Vagina (tissue), 2 donors: ENCODE results near the gene MAP2K5.

Experiments used
- POLR2A ChIP-seq, 2 donors: fragments of 450-650 bp; IDR thresholded peaks; one replicate each; pipeline ENCODE4 v1.6.1; 2017; ENCODE audit warnings: antibody characterized with exemption in 2 of 2, mild to moderate bottlenecking in 2 of 2, moderate library complexity in 2 of 2
- POLR2AphosphoS5 ChIP-seq, 2 donors: sonication (generic); formaldehyde crosslinking; IDR thresholded peaks; one replicate each; pipeline ENCODE4 v1.9.0; 2017; ENCODE audit warnings: antibody characterized with exemption in 2 of 2, mild to moderate bottlenecking in 2 of 2, low read depth in 1 of 2; ENCODE audit not compliant: insufficient read depth in 1 of 2
- TF ChIP-seq, protein P1 (sequence below), 3 experiments: fragments of 450-650 bp in 2 of 3; fragments of 200-600 bp in 1 of 3; sonication (generic) in 1 of 3; IDR thresholded peaks; one replicate each; pipeline ENCODE4 v1.5.1; 2017 to 2019; ENCODE audit warnings: antibody characterized with exemption in 3 of 3, mild to moderate bottlenecking in 2 of 3, moderate library complexity in 2 of 3

DNA sequence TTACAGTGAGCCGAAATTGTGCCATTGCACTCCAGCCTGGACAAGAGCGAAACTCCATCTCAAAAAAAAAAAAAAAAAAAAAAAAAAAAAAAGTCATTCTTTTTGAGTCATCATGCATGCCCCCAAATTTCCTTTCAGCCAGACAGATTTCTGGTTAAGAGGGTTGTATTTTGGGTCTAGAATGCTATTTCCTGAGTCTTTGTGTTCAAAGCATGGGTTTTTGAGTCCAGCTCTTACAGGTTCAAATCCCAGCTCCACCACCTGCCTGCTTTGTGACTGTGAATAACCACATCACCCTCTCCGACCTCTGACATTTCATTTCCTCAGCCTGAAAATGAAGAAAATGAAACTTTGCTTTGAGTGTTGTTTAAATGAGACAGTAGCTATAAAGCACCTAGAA lies 30.9 kb upstream of the MAP2K5 start:
- TF ChIP-seq POLR2AphosphoS5 (IDR thresholded peaks at IDR 0.05; ENCODE audit: insufficient read depth in 1 of 2, low read depth in 1 of 2) (no peak), POLR2A (IDR thresholded peaks at IDR 0.05) (no peak)
- TF ChIP-seq, protein P1, sequence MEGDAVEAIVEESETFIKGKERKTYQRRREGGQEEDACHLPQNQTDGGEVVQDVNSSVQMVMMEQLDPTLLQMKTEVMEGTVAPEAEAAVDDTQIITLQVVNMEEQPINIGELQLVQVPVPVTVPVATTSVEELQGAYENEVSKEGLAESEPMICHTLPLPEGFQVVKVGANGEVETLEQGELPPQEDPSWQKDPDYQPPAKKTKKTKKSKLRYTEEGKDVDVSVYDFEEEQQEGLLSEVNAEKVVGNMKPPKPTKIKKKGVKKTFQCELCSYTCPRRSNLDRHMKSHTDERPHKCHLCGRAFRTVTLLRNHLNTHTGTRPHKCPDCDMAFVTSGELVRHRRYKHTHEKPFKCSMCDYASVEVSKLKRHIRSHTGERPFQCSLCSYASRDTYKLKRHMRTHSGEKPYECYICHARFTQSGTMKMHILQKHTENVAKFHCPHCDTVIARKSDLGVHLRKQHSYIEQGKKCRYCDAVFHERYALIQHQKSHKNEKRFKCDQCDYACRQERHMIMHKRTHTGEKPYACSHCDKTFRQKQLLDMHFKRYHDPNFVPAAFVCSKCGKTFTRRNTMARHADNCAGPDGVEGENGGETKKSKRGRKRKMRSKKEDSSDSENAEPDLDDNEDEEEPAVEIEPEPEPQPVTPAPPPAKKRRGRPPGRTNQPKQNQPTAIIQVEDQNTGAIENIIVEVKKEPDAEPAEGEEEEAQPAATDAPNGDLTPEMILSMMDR (IDR thresholded peaks at IDR 0.05), result no peak
